Measurements from ENCODE around the gene BMP6. TPM values are rescaled to one million over a fixed set of nuclear protein-coding genes. Genes with fewer than 3 reads are reported as not detected.
"Not testable (repeated sequence)": the region's sequence is repeated elsewhere in the genome, so short reads cannot be mapped to it uniquely, and the experiment has no call there.

The BMP6 gene
- polyA plus RNA-seq, 3 donors: 7.0 to 7.9 (median 7.5) TPM

DNA sequence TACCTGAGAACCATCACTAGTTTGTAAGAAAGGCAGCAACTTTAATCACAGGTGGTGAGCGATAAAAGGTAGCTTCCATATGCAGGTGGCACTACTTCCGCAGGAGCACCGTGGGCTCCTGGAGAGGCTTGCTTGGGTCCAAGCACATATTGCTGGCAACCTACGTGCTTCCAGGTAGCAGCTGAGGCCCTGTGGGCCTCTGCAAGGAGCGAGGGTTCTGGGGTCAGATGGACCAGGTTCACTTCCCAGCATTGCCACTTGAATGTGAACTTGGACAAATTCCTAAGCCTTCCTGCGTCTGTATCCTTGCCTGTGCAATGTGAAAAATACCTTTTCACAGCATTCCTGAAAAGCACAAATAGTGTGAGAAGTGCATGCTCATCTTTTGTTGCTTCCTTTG is 153.7 kb downstream of the BMP6 start:
- DNase-seq (ENCODE audit: low read depth in 3 of 3, low spot score in 2 of 3): no peak

DNA sequence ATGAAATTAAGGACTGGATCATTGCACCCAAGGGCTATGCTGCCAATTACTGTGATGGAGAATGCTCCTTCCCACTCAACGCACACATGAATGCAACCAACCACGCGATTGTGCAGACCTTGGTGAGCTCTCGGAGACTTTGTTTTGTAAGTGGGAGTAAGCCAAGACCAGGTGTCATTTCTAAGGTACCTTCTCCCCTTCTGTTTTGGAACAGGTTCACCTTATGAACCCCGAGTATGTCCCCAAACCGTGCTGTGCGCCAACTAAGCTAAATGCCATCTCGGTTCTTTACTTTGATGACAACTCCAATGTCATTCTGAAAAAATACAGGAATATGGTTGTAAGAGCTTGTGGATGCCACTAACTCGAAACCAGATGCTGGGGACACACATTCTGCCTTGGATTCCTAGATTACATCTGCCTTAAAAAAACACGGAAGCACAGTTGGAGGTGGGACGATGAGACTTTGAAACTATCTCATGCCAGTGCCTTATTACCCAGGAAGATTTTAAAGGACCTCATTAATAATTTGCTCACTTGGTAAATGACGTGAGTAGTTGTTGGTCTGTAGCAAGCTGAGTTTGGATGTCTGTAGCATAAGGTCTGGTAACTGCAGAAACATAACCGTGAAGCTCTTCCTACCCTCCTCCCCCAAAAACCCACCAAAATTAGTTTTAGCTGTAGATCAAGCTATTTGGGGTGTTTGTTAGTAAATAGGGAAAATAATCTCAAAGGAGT is 154.2 kb downstream of the BMP6 start:
- DNase-seq (ENCODE audit: low read depth in 3 of 3, low spot score in 2 of 3): no peak

DNA sequence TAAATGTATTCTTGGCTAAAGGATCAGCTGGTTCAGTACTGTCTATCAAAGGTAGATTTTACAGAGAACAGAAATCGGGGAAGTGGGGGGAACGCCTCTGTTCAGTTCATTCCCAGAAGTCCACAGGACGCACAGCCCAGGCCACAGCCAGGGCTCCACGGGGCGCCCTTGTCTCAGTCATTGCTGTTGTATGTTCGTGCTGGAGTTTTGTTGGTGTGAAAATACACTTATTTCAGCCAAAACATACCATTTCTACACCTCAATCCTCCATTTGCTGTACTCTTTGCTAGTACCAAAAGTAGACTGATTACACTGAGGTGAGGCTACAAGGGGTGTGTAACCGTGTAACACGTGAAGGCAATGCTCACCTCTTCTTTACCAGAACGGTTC is 154.8 kb downstream of the BMP6 start:
- DNase-seq (ENCODE audit: low read depth in 3 of 3, low spot score in 2 of 3): no peak

DNA sequence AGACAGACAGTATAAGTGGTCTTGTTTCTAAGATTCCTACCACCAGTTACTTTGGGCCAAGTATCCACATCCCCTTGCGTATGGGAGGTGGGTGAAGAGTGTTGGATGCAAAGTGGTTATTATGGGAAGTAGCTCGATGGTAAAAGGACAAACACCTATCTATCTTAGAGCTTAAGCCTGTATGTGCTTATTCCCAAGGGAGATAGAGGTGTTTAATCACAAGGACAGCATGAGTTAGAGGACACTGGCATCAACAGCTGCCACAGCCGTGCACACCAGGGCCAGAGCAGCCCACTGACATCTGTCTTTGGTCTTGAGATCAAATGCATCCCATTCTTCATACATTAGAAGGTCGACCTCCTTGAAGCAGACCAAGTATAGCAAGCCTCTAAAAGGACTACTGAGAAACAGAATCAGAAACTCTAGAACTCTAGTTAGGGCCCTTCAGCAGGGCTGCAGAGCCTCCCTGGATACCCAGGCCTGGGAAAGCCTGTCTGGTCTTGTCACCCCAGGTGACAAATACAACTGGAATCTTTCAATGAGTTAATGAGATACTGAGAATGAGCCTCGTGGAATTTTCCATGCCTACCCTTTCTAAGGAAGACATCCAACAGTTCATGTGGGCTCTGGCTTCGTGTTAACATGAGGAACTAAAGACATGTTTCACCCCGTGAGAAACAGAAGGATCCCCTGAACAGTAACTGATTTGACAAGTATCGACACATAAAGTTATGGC is 156.0 kb downstream of the BMP6 start:
- no peak for DNase-seq (ENCODE audit: low read depth in 3 of 3, low spot score in 2 of 3)

DNA sequence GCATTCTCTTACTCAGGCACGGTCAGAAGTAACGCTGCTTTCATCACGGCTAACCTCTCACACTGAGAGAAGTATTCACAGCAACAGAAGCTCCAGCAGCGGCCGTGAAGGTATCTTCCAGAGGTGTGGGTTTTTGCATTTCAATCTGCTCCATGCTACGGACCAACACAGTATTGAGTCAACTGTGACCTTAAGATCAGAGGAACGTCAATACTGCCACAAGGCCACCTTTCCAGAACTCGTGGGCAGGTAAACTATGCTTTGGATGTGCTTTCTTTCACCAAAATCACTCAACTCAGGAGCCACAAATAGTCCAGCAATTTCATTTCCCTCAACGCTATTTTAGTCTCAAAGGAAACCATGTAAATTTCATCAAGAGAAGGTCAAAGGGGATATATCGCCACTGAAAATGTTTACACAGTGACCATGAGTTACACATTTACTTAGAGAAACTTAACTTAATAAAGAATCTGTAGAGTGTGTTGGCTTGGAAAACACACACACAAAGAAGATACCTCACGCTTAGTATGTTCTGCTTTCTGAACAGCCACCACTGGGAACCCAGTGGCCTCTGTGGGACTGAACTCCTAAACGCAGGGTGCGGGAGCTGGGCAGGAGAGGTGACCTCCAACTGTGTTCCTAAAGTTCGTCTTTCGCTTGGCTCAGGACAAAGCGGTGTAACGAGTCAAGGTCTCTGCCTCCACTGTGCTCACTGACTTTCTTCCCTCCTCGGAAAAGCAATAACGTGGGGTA is 156.8 kb downstream of the BMP6 start:
- DNase-seq (ENCODE audit: low read depth in 3 of 3, low spot score in 2 of 3): no peak

DNA sequence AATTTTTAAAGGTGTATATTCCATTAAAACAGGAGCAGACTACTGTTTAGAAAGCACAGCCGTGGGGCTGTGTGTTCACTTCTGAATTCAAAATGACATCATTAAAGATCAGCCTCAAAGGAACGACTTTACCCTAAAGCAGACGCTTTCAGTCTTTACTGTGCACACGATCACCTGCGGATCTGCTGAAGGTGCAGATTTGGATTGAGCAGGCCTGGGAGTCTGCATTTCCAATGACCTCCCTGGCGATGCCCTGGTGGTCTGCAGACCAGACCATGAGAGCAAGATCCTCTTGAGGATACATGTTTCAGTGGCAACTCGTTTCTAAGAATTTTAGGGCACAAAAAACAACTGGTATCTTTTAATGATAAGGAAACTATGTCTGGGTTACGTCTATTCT is 157.5 kb downstream of the BMP6 start:
- DNase-seq (ENCODE audit: low read depth in 3 of 3, low spot score in 2 of 3): no peak

DNA sequence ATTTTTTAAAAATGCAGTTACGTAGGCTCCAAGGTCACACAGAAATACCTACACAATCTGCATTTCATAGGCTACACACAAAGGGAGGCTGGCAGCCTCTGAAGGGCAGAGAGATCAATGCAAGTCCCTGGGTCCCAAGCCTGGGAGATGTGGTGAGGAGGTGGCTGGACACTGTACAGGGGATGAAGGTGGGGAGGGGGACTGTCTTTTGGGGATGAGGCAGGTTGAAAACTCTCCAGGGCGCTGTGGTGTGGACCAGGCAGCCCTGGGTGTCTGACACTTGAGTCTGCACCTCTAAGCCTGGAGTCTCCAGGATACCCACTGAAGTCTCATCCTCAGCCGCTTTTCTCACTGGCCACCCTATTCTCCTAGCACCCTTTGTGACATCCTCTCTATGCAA is 160.2 kb downstream of the BMP6 start:
- no peak for DNase-seq (ENCODE audit: low read depth in 3 of 3, low spot score in 2 of 3)

DNA sequence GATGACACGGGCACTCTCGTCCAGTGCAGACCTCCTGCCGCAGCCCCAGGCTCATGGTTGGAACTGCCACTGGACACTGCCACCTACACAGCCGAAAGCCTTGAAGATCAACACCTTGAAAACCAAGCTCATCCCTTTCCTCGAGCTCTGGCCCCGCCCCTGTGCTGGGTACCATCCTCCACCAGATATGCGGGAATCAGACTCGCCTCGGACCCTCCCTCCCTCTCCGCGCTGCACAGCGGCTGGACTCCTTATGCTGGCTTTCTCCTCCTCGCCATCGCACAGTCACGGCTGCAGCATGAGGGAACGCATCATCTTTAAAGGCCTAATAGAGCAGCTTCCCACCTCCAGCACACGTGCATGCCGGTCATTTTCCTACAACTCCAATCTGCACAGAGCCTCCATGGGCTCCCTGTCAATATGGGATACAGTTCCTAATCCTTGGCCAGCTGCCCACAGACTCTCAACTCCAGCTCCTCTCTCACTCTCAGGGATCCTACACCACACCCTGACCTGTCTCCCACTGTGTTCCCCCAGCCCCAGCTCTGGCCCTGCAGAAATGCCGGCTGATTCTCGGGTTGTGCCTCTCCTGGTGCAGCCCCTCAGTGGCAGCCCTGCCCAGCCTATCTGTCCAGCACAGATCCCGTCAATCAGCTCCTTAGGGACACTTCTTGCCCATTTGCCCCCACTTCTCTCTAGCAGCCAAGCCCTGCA is 161.5 kb downstream of the BMP6 start:
- no peak for DNase-seq (ENCODE audit: low read depth in 3 of 3, low spot score in 2 of 3)

DNA sequence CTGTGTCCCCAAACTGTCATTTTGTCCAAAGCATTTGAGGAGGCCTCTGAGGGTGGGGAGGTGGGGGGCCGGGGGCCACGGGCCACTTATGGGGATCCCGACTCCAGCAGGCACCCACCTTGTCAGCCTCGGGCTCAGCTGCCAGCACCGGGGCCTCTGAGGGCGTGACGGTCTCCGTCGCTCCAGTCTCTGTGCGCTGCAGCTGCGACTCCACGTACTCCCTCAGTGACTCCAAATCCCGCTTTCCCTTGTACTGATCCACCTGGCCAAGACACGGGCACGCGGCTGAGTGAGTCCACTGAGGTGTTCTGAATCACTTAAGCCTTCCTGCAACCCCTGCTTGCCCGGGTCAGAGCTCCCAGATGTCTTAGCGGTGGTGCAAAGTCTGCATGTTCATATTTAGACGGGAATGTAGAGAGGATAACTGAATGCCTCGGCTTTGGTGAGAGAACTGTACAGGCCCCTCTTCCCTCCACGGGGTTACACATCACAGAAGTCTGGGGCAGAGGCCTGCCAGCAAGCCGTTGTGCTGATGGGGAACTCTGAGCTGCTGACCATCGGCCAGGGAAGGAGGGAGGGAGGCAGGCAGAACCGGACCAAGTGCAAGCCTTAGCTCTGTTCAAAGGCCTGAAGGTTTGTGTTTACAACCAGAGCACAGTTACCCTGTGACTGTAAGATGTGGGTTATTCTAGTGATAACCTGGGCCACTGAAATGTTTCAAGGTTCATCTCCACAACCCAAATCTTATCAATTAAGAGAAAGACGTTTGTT is 162.9 kb downstream of the BMP6 start:
- no peak for DNase-seq (ENCODE audit: low read depth in 3 of 3, low spot score in 2 of 3)

DNA sequence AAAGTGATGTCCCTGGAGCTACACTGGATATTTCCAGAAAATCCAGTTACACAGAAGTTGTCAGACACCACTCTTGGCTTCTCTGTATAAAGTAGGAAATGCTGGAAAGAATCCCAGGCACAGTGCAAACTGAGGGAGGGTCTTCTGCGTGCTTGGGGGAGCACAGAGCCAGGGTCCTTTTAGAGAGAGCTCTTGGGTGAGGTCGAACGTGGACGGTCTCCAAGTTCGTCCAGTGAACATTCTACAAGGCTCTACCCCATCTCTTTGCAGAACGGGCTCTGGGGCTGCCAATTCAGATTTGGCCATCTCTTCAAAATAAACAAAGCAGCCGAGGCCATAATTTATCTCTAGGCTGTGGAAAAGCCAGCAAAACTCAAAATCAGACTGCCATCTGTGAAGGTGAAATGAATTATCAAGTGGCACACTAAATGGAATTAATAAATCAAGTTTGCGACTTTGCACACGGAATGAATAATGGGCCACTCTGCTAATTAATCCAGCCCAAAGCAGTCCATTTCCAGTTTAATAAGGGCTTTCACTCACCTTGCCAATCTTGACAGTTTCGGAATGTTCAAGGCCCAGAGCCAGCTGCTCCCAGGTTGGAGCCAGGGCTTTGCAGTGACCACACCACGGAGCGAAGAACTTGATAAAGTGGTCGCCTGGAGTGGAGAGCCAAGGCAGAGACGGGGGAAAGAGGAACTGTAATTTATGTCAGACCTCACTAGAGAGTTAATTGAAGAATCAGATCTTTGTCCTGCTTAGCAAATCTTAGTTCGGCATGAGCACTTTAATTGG is 165.4 kb downstream of the BMP6 start:
- DNase-seq (ENCODE audit: low read depth in 3 of 3, low spot score in 2 of 3): no peak

DNA sequence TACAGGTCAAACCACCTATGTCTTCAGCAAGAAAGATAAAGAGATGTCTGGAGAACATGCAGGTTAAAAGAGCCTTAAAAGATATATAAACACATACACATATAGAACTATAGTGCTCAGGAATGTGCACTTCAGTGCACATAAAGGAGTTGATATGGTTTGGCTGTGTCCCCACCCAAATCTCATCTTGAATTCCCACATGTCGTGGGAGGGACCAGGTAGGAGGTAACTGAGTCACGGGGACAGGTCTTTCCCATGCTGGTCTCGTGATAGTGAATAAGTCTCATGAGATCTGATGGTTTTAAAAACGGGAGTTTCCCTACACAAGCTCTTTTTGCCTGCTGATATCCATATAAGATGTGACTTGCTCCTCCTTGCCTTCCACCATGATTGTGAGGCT is 166.5 kb downstream of the BMP6 start:
- DNase-seq (ENCODE audit: low read depth in 3 of 3, low spot score in 2 of 3): not testable (repeated sequence)

DNA sequence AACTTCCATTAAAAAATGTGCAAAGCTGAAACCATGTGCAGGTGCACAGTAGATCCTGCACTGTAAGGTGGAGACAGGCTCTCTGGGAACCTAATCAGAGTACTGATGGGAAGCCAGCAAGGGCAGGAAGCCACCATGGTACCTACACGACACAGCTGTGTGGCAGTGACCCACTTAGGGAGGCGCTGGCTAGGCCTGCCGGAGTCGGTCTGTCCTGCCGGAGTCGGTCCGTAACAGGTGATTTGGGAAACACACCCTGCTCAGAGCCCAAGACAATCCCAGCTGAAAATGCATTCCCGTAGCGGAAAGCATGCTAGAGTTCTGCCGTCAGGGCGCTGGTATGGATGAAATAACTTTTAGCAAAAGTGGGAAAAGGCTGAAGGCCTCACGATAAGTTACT is 167.4 kb downstream of the BMP6 start:
- no peak for DNase-seq (ENCODE audit: low read depth in 3 of 3, low spot score in 2 of 3)

DNA sequence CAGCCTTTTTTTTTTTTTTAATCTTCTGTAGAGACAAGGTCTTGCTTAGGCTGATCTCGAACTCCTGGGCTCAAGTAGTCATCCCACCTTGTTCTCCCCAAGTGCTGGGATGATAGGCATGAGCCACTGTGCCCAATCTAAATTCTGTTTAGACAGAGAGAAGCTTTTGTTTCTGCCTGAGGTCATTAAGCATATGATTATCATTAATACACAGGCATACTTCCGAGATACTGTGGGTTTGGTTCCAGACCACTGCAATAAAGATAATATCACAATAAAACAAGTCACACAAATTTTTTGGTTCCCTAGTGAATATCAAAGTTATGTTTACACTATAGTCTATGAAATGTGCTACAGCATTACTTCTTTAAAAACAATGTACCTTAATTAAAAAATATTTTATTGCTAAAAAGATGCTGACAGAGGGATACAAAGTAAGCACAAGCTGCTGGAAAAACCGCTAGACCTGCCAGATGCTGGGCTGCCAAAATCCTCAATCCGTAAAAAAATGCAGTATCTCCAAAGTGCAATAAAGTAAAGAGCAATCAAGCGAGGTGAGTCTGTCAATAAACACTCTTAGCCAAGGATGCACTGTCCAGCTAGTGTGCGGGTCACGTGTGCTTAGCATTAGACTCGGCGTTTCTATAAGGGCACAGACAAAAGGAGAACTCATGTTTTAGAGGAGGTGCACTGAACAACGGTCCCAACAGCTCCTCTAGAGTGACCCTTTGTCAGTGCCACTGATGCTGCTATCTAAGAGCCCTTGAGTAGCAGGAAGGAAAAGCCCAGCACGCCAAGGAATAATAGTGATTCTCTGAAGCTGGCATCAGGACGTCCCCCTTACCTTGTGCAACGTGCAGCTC is 168.6 kb downstream of the BMP6 start:
- no peak for DNase-seq (ENCODE audit: low read depth in 3 of 3, low spot score in 2 of 3)

DNA sequence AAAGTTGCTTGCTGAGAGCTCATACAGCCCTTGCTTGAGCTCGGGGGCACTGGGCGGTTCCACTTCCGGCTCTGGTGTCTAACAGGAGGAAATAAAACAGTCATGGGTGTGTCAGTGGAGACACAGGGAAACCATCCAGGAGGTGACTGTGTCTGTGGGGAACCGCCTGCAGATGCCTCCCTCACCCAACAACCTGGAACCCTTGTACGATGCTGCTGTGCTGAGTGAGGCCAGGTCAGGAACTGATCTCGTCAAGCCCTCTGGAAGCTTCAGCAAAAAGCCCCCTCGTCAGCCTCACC is 169.2 kb downstream of the BMP6 start:
- DNase-seq (ENCODE audit: low read depth in 3 of 3, low spot score in 2 of 3): no peak

DNA sequence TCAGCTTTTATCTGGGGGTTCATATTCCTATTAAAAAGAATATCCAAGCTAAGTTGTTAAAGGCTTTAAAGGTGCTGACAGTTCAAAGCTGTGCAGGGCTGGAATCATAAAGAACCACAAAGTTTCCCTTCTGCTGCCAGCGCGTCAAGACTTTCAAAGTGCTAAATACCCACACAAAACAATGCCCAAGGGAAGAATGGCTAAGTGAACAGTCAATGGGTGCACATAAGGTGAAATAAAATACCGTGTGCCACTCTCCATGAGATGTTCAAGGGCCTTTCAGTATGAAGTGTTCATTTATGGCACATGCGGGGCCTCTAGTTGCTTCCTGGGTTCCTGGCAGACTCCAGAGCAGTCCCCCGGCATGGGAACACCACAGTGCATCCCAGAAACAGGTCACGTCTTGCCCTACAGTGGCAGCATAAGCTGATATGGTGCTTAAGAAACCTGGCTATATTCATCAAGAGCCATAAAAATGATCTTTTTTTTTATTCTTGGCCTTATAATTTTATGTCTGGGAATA is 170.6 kb downstream of the BMP6 start:
- DNase-seq (ENCODE audit: low read depth in 3 of 3, low spot score in 2 of 3): no peak

DNA sequence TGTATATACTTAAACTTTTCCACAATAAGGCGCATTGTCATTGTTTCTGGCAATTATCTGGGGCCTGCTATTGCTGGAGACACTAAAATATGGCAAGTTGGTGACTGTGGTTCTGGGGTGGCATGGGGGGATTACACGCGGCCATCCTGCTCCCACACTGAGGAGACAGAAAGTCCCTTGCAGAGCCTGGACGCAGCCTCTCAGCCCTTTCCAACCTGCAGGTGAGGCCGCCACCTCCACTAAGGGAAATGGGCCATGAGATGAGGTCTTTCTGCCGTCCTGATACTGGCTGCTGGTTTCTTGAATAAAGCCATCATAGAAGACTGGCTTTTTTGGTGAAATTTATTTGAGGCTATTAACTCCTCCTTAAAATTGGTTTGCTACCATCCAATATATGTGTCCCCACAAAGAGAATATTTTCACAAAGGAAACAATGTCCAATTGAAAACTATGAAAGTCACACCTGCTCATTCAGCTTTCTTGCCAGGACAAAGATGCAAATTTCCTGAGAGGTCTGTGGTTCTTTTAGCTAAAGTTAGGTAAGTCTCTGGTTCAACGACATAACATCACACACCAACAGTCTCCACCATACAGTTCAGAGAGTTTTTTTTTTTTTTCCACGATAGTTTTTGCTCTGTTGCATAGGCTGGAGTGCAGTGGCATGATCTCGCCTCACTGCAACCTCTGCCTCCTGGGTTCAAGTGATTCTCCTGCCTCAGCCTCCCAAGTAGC is 171.7 kb downstream of the BMP6 start:
- no peak for DNase-seq (ENCODE audit: low read depth in 3 of 3, low spot score in 2 of 3)

DNA sequence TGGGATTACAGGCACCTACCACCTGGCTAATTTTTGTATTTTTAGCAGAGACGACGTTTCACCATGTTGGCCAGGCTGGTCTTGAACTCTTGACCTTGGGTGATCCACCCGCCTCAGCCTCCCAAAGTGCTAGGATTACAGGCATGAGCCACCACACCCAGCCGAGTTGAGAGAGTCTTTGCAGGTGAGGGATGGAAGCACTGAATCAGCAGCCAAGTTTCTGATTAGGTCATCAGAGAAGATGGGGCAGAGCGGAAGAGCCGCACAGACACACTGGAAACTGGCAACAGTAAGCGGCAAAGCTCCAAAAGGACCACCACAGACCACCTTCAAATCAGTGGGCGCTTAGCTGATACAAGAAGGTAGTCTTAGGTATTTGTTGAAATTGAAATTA is 172.3 kb downstream of the BMP6 start:
- DNase-seq (ENCODE audit: low read depth in 3 of 3, low spot score in 2 of 3): not testable (repeated sequence)

Measured in right renal cortex interstitium (tissue), 3 donors.